ENCODE results near the gene BFSP1. TPM values are rescaled to one million over a fixed set of nuclear protein-coding genes. Genes with fewer than 3 reads are reported as not detected.

Gene BFSP1
- total RNA-seq, 1 donor from 2014 or later, result 0.41 TPM

Other genes with a start within 250 kb of the BFSP1 start
- gene DSTN, start 38.7 kb upstream of the BFSP1 start, total RNA-seq, result 258 TPM
- 6.1 TPM for gene RRBP1, start 150.9 kb upstream of the BFSP1 start, total RNA-seq
- gene BANF2, start 168.6 kb upstream of the BFSP1 start, total RNA-seq, result not detected